ENCODE measurements around the gene THBD.
"Not testable (repeated sequence)": the region's sequence is repeated elsewhere in the genome, so short reads cannot be mapped to it uniquely, and the experiment has no call there.

THBD gene

DNA sequence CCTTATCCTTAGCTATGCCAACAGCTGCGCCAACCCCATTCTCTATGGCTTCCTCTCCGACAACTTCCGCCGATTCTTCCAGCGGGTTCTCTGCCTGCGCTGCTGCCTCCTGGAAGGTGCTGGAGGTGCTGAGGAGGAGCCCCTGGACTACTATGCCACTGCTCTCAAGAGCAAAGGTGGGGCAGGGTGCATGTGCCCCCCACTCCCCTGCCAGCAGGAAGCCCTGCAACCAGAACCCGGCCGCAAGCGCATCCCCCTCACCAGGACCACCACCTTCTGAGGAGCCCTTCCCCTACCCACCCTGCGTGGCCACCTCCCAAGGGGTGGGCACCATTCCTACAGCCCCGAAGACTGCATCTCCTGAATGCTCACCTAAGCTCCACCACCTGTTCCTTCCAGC, 13.1 kb downstream of the THBD start:
- Mint-ChIP-seq H3K27me3 (peaks cover 26% of the 10 kb centered on the region), H3K27ac (no peak overlapping the region), H3K4me1 (no peaks in the 10 kb centered on the region), H3K36me3 (no peaks in the 10 kb centered on the region), H3K4me3 (no peak overlapping the region), H3K9me3 (no peaks in the 10 kb centered on the region)
- ATAC-seq, result no peak

- H3K36me3 Mint-ChIP-seq, result no peaks in the 10 kb centered on the region
- ATAC-seq, result no peak
- H3K27me3 Mint-ChIP-seq, result peaks cover 26% of the 10 kb centered on the region
- no peak overlapping the region for H3K27ac Mint-ChIP-seq
- no peaks in the 10 kb centered on the region for H3K4me1 Mint-ChIP-seq
- no peak overlapping the region for H3K4me3 Mint-ChIP-seq
- no peaks in the 10 kb centered on the region for H3K9me3 Mint-ChIP-seq
These were observed 13.7 kb downstream of the THBD start for GRCh38 chr20:23035731-23036130.

DNA sequence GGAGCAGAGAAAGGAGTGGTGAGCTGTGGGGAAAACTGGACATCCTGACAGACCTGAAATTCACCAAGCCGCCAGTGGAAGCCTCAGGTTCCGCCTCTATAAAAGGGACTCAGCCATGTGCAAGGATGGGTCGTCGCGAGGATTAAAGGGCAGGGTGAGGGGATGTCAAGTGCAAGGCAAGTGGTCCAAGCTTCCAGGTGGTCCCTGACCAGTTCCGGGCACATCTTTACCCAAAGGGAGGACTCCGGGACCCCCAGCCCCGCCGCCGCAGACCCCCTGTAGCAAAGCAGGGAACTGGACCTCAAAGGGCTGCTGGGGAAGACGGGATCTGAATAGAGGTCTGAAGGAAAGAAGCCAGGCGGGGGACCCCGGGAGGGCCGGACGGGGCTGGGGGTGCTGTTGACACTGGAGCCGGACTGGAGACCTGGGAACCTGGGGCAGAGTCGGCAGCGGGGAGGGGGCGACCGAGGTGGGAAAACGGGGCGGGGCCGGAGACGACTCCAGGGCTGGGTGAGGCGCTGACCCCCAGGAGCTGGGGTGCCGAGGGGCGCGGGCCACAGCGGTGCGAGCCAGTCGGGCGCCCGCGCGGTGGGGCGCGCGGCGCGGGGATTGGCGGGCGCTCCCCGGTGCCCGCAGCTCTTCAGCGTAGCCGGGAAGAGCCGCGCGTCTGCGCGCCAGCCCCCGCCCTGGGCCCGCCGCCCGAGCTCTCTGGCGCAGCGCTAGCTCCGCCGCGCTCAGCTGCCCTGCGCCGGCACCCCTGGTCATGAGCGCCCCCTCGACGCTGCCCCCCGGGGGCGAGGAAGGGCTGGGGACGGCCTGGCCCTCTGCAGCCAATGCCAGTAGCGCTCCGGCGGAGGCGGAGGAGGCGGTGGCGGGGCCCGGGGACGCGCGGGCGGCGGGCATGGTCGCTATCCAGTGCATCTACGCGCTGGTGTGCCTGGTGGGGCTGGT, 14.5 kb downstream of the THBD start, which contains the start of gene SSTR4:
SSTR4 (plus strand) TSS at position 592 of the 951 bp plus-strand sequence; CDS start at position 764, 172 bp downstream.
- Mint-ChIP-seq H3K27ac (no peak within 1 kb of the TSS), H3K4me1 (no peaks in the 10 kb centered on the region), H3K9me3 (no peaks in the 10 kb centered on the region), H3K4me3 (no peak within 1 kb of the TSS), H3K27me3 (peaks cover 26% of the 10 kb centered on the region), H3K36me3 (no peaks in the 10 kb centered on the region)
- no peak for ATAC-seq

DNA sequence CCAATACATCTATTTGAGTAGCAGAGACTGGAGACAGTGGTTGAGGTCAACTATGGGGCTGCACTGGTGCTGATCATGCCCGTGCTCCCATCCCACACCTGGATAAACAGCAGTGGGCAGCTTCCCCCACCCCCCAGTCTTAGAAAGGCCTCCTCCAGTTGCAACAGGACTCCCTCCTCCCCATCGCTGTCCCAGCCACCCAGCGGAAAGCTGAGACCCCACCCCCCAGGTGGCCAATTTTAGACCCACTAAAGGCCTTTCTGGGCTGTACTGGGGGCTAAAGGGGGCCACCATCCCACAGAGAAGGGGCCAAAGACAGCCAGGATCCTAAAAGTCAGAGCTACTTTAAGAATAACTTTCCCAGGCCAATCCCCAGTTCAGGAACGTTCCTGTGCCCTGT, 15.6 kb downstream of the THBD start:
- ATAC-seq, result no peak
- no peaks in the 10 kb centered on the region for H3K9me3 Mint-ChIP-seq
- H3K4me1 Mint-ChIP-seq, result no peaks in the 10 kb centered on the region
- H3K4me3 Mint-ChIP-seq, result no peak overlapping the region
- no peaks in the 10 kb centered on the region for H3K36me3 Mint-ChIP-seq
- peaks cover 26% of the 10 kb centered on the region for H3K27me3 Mint-ChIP-seq
- no peak overlapping the region for H3K27ac Mint-ChIP-seq

DNA sequence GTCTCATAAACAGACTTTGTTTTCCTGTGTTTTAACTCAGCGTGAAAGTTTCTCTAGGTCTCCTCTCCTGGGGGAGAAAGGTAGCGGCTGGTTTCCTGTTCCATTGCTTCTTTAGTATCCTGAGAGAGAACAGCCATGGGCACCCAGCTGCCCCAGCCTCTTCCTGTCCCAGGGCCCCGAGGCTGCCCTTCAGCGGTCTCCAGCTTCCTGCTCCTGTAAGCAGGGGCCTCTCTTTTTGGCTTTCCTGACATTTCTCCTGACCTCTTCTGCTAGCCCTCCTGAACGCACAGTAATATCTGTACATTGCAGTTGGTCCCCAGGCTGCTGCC, 16.8 kb downstream of the THBD start:
- Mint-ChIP-seq H3K27ac (no peak overlapping the region), H3K27me3 (peaks cover 26% of the 10 kb centered on the region), H3K9me3 (no peaks in the 10 kb centered on the region), H3K4me3 (no peak overlapping the region), H3K4me1 (no peaks in the 10 kb centered on the region), H3K36me3 (no peaks in the 10 kb centered on the region)
- no peak for ATAC-seq

GRCh38 chr20:23032056-23032749, 17.3 kb downstream of the THBD start:
- ATAC-seq, result no peak
- Mint-ChIP-seq H3K27me3 (peaks cover 21% of the 10 kb centered on the region), H3K4me1 (no peaks in the 10 kb centered on the region), H3K36me3 (no peaks in the 10 kb centered on the region), H3K9me3 (no peaks in the 10 kb centered on the region), H3K4me3 (no peak overlapping the region), H3K27ac (no peak overlapping the region)

GRCh38 chr20:23031346-23031745, 18.1 kb downstream of the THBD start:
- no peak overlapping the region for H3K4me3 Mint-ChIP-seq
- no peaks in the 10 kb centered on the region for H3K4me1 Mint-ChIP-seq
- H3K36me3 Mint-ChIP-seq, result no peaks in the 10 kb centered on the region
- H3K27me3 Mint-ChIP-seq, result peaks cover 13% of the 10 kb centered on the region
- no peaks in the 10 kb centered on the region for H3K9me3 Mint-ChIP-seq
- H3K27ac Mint-ChIP-seq, result no peak overlapping the region
- no peak for ATAC-seq

DNA sequence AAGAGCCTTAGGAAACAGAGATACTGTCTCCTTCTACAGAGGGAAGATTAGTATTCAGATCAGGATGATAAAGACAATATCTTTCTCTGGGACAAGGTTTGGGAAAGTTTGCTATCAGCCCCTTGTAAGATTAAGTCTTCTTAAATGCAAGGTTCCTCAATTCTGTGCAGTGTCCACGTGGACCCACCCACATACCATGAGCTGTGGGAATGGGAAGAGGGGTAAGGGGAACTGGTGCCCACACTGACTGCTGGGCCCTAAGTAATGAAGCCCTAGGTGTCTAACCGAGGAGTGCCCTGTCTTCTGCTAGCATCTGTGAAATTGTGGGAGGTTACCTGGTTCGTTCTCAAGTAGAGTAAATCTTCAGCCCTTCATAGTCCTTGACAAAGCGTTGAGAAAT, 20.1 kb downstream of the THBD start:
- H3K4me3 Mint-ChIP-seq, result no peak overlapping the region
- H3K27ac Mint-ChIP-seq, result no peak overlapping the region
- no peaks in the 10 kb centered on the region for H3K36me3 Mint-ChIP-seq
- ATAC-seq, result no peak
- no peaks in the 10 kb centered on the region for H3K9me3 Mint-ChIP-seq
- H3K4me1 Mint-ChIP-seq, result no peaks in the 10 kb centered on the region
- peaks cover 11% of the 10 kb centered on the region for H3K27me3 Mint-ChIP-seq

DNA sequence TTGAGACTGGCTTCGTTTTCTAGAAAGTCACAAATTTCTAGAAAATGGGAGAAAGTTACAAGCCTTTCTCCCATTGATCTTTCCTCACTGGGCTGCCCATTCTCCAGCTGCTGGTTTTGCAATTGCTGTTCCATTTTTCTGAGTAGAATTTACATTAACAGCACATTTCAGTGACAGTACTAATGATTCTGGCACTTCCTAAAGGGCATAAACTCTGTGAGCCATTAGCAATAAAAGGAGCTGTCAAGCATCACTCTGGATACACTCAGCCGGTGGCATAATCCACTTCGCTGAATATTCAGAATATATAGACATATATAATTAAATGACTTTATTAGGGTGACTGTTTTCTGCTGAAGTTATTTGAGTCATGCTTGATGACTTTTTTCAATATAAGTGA, 21.1 kb downstream of the THBD start:
- H3K36me3 Mint-ChIP-seq, result no peaks in the 10 kb centered on the region
- H3K4me1 Mint-ChIP-seq, result no peaks in the 10 kb centered on the region
- no peak overlapping the region for H3K27ac Mint-ChIP-seq
- no peak for ATAC-seq
- H3K9me3 Mint-ChIP-seq, result no peaks in the 10 kb centered on the region
- no peak overlapping the region for H3K4me3 Mint-ChIP-seq
- peaks cover 11% of the 10 kb centered on the region for H3K27me3 Mint-ChIP-seq

DNA sequence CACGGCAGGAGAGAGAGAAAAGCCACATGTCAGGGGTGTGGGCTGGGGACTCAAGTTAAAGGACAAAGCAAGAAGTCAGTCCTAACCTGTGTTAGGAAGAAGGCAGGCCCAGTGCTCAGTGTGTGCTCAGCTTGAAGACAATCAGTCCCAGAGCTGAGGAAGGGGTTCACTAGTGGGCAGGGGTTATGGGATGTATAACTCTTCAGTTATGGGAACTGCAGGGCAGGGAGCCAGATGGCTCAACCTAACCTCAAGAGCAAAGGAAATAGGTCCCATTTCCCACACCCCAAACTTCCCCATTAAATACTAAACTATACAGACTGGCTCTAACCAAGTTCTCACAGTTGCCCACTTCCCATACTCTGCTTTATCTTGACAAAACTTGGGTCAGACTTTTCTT, 21.8 kb downstream of the THBD start:
- H3K4me3 Mint-ChIP-seq, result no peak overlapping the region
- no peak for ATAC-seq
- H3K36me3 Mint-ChIP-seq, result no peaks in the 10 kb centered on the region
- no peaks in the 10 kb centered on the region for H3K9me3 Mint-ChIP-seq
- H3K27ac Mint-ChIP-seq, result no peak overlapping the region
- H3K4me1 Mint-ChIP-seq, result no peaks in the 10 kb centered on the region
- H3K27me3 Mint-ChIP-seq, result peaks cover 4% of the 10 kb centered on the region

DNA sequence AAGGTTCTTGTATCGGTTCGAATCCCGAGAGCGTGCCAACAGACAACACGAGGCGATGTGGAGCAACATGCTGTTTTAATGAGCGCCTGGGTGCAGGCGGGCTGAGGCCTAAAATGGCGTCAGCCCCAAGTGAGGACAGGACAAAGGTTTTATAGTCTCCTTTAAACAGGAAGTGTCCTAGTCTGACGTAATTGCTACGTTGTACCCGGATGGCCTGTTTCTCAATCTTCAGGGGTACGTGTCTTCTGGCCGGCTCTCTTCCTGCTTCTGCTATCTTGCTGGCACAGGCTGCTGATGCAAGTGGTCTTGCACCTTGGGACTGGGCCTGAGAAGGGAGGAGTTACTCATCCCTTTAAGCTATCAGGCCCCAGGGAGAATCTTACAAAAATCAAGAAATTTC, 24.0 kb downstream of the THBD start:
- H3K27me3 Mint-ChIP-seq, H3K36me3 Mint-ChIP-seq, H3K27ac Mint-ChIP-seq, H3K4me3 Mint-ChIP-seq, H3K9me3 Mint-ChIP-seq, H3K4me1 Mint-ChIP-seq, ATAC-seq: not testable (repeated sequence)

GRCh38 chr20:23024701-23025100, 24.8 kb downstream of the THBD start:
- ATAC-seq, result no peak
- H3K27me3 Mint-ChIP-seq, result no peaks in the 10 kb centered on the region
- H3K4me1 Mint-ChIP-seq, result no peaks in the 10 kb centered on the region
- H3K27ac Mint-ChIP-seq, result no peak overlapping the region
- H3K36me3 Mint-ChIP-seq, result no peaks in the 10 kb centered on the region
- no peaks in the 10 kb centered on the region for H3K9me3 Mint-ChIP-seq
- no peak overlapping the region for H3K4me3 Mint-ChIP-seq

GRCh38 chr20:23023621-23024177, 25.8 kb downstream of the THBD start:
- Mint-ChIP-seq H3K4me1 (no peaks in the 10 kb centered on the region), H3K27me3 (no peaks in the 10 kb centered on the region), H3K9me3 (no peaks in the 10 kb centered on the region), H3K4me3 (no peak overlapping the region), H3K27ac (no peak overlapping the region), H3K36me3 (no peaks in the 10 kb centered on the region)
- no peak for ATAC-seq

- Mint-ChIP-seq H3K36me3 (no peaks in the 10 kb centered on the region), H3K27me3 (no peaks in the 10 kb centered on the region), H3K27ac (no peak overlapping the region), H3K4me1 (no peaks in the 10 kb centered on the region), H3K4me3 (no peak overlapping the region), H3K9me3 (no peaks in the 10 kb centered on the region)
- ATAC-seq, result no peak
These were observed 26.6 kb downstream of the THBD start for GRCh38 chr20:23022849-23023248.

GRCh38 chr20:23021951-23022350, 27.5 kb downstream of the THBD start:
- H3K36me3 Mint-ChIP-seq, result no peaks in the 10 kb centered on the region
- no peak overlapping the region for H3K27ac Mint-ChIP-seq
- ATAC-seq, result no peak
- H3K27me3 Mint-ChIP-seq, result no peaks in the 10 kb centered on the region
- H3K4me3 Mint-ChIP-seq, result no peak overlapping the region
- H3K9me3 Mint-ChIP-seq, result no peaks in the 10 kb centered on the region
- no peaks in the 10 kb centered on the region for H3K4me1 Mint-ChIP-seq

DNA sequence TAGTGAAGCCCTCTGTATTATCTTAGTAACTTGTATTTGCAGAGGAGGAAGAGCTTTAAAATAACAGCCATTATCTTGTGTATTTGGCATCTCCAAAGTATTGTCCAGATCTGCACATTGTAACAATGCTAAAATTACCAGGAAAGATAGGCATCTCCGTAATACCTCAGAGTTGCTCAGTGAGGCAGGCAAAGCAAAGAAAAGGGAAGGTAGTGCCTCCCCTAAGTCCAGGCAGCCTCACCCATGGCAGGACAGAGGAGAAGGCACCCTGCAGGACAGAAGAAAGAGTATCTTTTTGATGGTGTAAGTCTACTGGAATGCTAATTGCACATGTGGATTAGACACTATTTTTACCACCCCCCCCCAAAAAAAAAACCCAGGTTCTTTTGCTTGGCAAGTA, 27.9 kb downstream of the THBD start:
- Mint-ChIP-seq H3K4me1 (no peaks in the 10 kb centered on the region), H3K4me3 (no peak overlapping the region), H3K9me3 (no peaks in the 10 kb centered on the region), H3K36me3 (no peaks in the 10 kb centered on the region), H3K27me3 (no peaks in the 10 kb centered on the region), H3K27ac (no peak overlapping the region)
- no peak for ATAC-seq

Data from stimulated activated memory B cell treated with anti-CD40 and anti-IgM and Interleukin-4, amounts not matched to agents 10 μg/mL and 1 μg/mL and 100 μg/mL, for 72 hours (primary cell).